Sigmoid colon (tissue), 4 donors: ENCODE data around the gene GYPA.
"Not testable (repeated sequence)": the region's sequence is repeated elsewhere in the genome, so short reads cannot be mapped to it uniquely, and the experiment has no call there.

ENCODE experiments used
- POLR2A ChIP-seq, 2 donors: fragments of 450-650 bp; IDR thresholded peaks; one replicate each; pipeline ENCODE4 v1.6.1; 2016; ENCODE audit warnings: antibody characterized with exemption in 2 of 2, mild to moderate bottlenecking in 2 of 2, moderate library complexity in 2 of 2
- POLR2AphosphoS5 ChIP-seq, 4 donors: sonication (generic); formaldehyde crosslinking; IDR thresholded peaks; one replicate each; pipeline ENCODE4 v1.6.1; 2017; ENCODE audit warnings: antibody characterized with exemption in 4 of 4
- TF ChIP-seq, protein P1 (sequence below), 4 experiments: fragments of 450-650 bp in 3 of 4; fragments of 200-600 bp in 1 of 4; IDR thresholded peaks; one replicate each; pipeline ENCODE4 v1.5.1; 2016 to 2019; ENCODE audit warnings: antibody characterized with exemption in 4 of 4, mild to moderate bottlenecking in 3 of 4, moderate library complexity in 2 of 4

DNA sequence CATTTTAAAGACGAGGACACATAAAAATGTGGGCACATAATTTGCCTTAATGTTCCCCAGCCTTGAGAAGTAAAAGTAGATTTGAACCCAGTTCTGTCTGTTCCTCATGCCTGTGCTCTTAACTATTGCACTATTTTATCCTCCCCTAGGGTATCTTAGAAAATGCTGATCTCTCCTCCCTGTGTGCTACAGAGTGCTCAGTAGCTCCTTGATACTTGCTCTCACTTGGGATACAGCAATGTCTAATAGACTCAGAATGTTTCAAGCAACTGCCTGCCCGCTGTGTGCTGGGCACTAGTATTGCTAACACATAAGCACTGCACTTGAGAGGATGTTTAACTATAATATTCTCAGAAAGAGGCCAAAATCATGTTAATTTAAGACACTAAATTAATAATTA is 971 bp downstream of the GYPA start:
- not testable (repeated sequence) for TF ChIP-seq POLR2AphosphoS5, POLR2A (IDR thresholded peaks at IDR 0.05)
- TF ChIP-seq, protein P1, sequence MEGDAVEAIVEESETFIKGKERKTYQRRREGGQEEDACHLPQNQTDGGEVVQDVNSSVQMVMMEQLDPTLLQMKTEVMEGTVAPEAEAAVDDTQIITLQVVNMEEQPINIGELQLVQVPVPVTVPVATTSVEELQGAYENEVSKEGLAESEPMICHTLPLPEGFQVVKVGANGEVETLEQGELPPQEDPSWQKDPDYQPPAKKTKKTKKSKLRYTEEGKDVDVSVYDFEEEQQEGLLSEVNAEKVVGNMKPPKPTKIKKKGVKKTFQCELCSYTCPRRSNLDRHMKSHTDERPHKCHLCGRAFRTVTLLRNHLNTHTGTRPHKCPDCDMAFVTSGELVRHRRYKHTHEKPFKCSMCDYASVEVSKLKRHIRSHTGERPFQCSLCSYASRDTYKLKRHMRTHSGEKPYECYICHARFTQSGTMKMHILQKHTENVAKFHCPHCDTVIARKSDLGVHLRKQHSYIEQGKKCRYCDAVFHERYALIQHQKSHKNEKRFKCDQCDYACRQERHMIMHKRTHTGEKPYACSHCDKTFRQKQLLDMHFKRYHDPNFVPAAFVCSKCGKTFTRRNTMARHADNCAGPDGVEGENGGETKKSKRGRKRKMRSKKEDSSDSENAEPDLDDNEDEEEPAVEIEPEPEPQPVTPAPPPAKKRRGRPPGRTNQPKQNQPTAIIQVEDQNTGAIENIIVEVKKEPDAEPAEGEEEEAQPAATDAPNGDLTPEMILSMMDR (IDR thresholded peaks at IDR 0.05): not testable (repeated sequence)
